Esophagus muscularis mucosa (tissue), 3 donors: ENCODE results near the gene CLSTN3.

Experiments used
- CTCF ChIP-seq, 3 experiments: fragments of 200-600 bp in 2 of 3; fragments of 450-650 bp in 1 of 3; sonication (generic) in 2 of 3; IDR thresholded peaks; one replicate each; pipeline ENCODE4 v1.5.1; 2017 to 2019; ENCODE audit warnings: antibody characterized with exemption in 3 of 3, mild to moderate bottlenecking in 2 of 3, moderate library complexity in 1 of 3
- POLR2AphosphoS5 ChIP-seq, 2 donors: sonication (generic); formaldehyde crosslinking; IDR thresholded peaks; one replicate each; pipeline ENCODE4 v1.6.1; 2017; ENCODE audit warnings: antibody characterized with exemption in 2 of 2

- no peak for TF ChIP-seq CTCF (IDR thresholded peaks at IDR 0.05)
- TF ChIP-seq POLR2AphosphoS5 (IDR thresholded peaks at IDR 0.05), result no peak
Observed at GRCh38 chr12:7160183-7160582, 30.0 kb downstream of the CLSTN3 start.
